Measurements from ENCODE around the gene AGXT.

The AGXT gene

GRCh38 chr2:240921311-240921994 lies 52.8 kb downstream of the AGXT start:
- DNase-seq (ENCODE audit: low read depth, low spot score), result peak; percentile 86

GRCh38 chr2:240921995-240922244 lies 53.3 kb downstream of the AGXT start:
- CTCF ChIA-PET, result interaction anchor here (1.7 to 3.5 kb wide), 2 partner anchors 9 to 156 kb away, joined by 8 to 21 read pairs; no protein-coding TSS in a partner anchor
- no peak overlapping the region for H3K4me3 ChIP-seq (ENCODE audit: low read depth, low read length)
- POLR2A ChIA-PET, result no interaction called here
- no peak for DNase-seq (ENCODE audit: low read depth, low spot score)
- no peak for TF ChIP-seq CTCF (IDR thresholded peaks at IDR 0.05; ENCODE audit: insufficient read depth, low read length, missing control alignments)

More at GRCh38 chr2:240921311-240921994, 52.8 kb downstream of the AGXT start:
- ChIA-PET CTCF (interaction anchor here (1.1 to 3.5 kb wide), 3 partner anchors 8 to 156 kb away, joined by 3 to 21 read pairs (median 8); no protein-coding TSS in a partner anchor), POLR2A (interaction anchor here (0.7 kb wide), 1 partner anchor 11 kb away, joined by 3 read pairs; no protein-coding TSS in a partner anchor)
- TF ChIP-seq CTCF (IDR thresholded peaks at IDR 0.05; ENCODE audit: insufficient read depth, low read length, missing control alignments), result no peak
- H3K4me3 ChIP-seq (ENCODE audit: low read depth, low read length), result no peak overlapping the region

- CTCF ChIA-PET, result interaction anchor here (3.5 kb wide), 1 partner anchor 9 kb away, joined by 21 read pairs; no protein-coding TSS in a partner anchor
- no peak for TF ChIP-seq CTCF (IDR thresholded peaks at IDR 0.05; ENCODE audit: insufficient read depth, low read length, missing control alignments)
- POLR2A ChIA-PET, result no interaction called here
- no peak for DNase-seq (ENCODE audit: low read depth, low spot score)
- no peak overlapping the region for H3K4me3 ChIP-seq (ENCODE audit: low read depth, low read length)
These were observed 53.8 kb downstream of the AGXT start for GRCh38 chr2:240922245-240922981.

GRCh38 chr2:240922982-240923537 lies 54.4 kb downstream of the AGXT start:
- H3K4me3 ChIP-seq (ENCODE audit: low read depth, low read length), result no peak overlapping the region
- POLR2A ChIA-PET, result no interaction called here
- no peak for TF ChIP-seq CTCF (IDR thresholded peaks at IDR 0.05; ENCODE audit: insufficient read depth, low read length, missing control alignments)
- CTCF ChIA-PET, result interaction anchor here (3.5 kb wide), 1 partner anchor 10 kb away, joined by 21 read pairs; no protein-coding TSS in a partner anchor
- DNase-seq (ENCODE audit: low read depth, low spot score), result no peak

- CTCF ChIA-PET, result interaction anchor here (3.2 kb wide), 1 partner anchor 10 kb away, joined by 31 read pairs; no protein-coding TSS in a partner anchor
These were observed 56.6 kb downstream of the AGXT start for GRCh38 chr2:240925191-240925567.

More at GRCh38 chr2:240925191-240925567, 56.6 kb downstream of the AGXT start:
- TF ChIP-seq CTCF (IDR thresholded peaks at IDR 0.05; ENCODE audit: insufficient read depth, low read length, missing control alignments), result no peak
- H3K4me3 ChIP-seq (ENCODE audit: low read depth, low read length), result no peak overlapping the region
- DNase-seq (ENCODE audit: low read depth, low spot score), result no peak
- POLR2A ChIA-PET, result no interaction called here
